ENCODE results near the gene CNR2. TPM values are rescaled to one million over a fixed set of nuclear protein-coding genes. Genes with fewer than 3 reads are reported as not detected.

Gene CNR2
- total RNA-seq, 1 donor: not detected

DNA sequence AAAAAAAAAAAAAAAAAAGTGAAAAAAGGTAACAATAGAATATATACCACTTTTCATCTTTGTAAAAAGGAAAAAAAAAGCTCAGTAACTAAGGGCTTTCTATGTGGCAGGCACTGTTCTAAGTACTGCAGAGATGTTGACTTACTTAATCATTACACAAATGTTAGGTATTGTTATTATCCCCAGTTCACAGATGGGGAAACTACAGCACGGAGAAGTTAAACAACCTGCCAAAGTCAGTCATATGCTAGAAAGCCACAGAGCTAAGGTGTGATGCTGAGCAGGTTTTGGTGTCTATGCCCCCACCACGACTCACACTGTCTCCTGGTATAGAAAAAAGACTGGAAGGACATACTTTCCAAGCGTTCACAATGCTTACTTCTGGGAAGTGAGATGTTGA lies 39.9 kb upstream of the CNR2 start:
- TF ChIP-seq, protein P1, sequence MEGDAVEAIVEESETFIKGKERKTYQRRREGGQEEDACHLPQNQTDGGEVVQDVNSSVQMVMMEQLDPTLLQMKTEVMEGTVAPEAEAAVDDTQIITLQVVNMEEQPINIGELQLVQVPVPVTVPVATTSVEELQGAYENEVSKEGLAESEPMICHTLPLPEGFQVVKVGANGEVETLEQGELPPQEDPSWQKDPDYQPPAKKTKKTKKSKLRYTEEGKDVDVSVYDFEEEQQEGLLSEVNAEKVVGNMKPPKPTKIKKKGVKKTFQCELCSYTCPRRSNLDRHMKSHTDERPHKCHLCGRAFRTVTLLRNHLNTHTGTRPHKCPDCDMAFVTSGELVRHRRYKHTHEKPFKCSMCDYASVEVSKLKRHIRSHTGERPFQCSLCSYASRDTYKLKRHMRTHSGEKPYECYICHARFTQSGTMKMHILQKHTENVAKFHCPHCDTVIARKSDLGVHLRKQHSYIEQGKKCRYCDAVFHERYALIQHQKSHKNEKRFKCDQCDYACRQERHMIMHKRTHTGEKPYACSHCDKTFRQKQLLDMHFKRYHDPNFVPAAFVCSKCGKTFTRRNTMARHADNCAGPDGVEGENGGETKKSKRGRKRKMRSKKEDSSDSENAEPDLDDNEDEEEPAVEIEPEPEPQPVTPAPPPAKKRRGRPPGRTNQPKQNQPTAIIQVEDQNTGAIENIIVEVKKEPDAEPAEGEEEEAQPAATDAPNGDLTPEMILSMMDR (IDR thresholded peaks at IDR 0.05; ENCODE audit: insufficient read depth, low read depth, low read length): no peak
- DNase-seq (ENCODE audit: low read depth): no peak
- no peak overlapping the region for H3K4me3 ChIP-seq (ENCODE audit: low read depth, low read length)

GRCh38 chr1:23947366-23947765 lies 34.2 kb upstream of the CNR2 start:
- no peak for DNase-seq (ENCODE audit: low read depth)
- H3K4me3 ChIP-seq (ENCODE audit: low read depth, low read length): no peak overlapping the region
- TF ChIP-seq, protein P1 (IDR thresholded peaks at IDR 0.05; ENCODE audit: insufficient read depth, low read depth, low read length): no peak

DNA sequence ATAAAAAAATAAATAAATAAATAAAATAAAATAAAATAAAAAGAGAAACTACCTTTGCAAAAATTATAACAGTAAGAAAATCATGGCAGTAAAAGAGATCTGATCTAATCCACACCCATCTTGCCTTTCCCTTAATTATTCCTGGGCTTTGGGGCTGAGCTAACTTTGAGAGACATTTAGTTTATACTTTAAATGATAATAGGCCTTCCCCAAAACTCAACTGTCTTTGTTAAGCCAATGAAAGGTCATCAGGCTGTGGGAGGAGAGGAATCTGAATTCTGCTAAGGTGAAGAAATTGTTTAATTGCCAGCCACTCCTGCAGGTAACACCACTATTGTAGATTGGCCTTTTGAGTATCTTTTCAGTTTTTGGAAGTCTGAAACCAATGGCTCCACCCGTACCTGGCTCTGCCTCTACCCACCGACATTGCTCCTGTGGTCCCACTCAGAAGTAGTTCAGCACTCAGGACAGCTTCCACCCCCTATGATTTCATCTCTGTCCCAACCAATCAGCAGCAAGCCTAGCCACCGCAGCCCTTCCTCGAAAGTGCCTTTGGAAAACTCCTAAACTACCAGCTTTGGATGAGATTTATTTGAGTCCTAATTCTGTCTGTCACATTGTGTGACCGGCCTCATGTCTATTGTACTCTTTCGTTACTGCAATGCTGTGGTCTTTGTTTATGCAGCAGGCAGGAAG lies 23.5 kb upstream of the CNR2 start:
- TF ChIP-seq, protein P1 (IDR thresholded peaks at IDR 0.05; ENCODE audit: insufficient read depth, low read depth, low read length): no peak
- DNase-seq (ENCODE audit: low read depth): no peak
- no peak overlapping the region for H3K4me3 ChIP-seq (ENCODE audit: low read depth, low read length)

DNA sequence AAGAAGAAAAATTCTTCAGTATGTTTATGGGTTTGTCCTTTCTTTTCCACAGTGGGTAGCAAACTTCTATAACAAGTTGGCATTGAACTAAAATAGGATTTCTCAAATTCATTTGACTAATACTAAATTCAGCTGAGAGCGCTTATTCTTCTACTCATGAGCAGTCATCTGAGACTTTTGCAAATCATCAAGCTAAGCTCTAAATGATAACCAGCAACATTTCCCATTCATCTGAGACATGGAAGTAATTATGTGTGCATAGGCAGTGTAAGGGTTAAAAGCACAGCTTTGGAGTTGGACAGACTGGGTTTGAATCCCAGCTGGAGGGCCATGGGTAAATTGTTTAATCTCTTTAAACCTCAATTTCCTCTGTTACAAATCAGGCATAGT lies 18.3 kb upstream of the CNR2 start:
- H3K4me3 ChIP-seq (ENCODE audit: low read depth, low read length): peak overlapping the region; percentile 34
- no peak for DNase-seq (ENCODE audit: low read depth)
- TF ChIP-seq, protein P1 (IDR thresholded peaks at IDR 0.05; ENCODE audit: insufficient read depth, low read depth, low read length): no peak

GRCh38 chr1:23930861-23931490 lies 17.8 kb upstream of the CNR2 start:
- TF ChIP-seq, protein P1 (IDR thresholded peaks at IDR 0.05; ENCODE audit: insufficient read depth, low read depth, low read length): no peak
- DNase-seq (ENCODE audit: low read depth): peak; percentile 81
- H3K4me3 ChIP-seq (ENCODE audit: low read depth, low read length): peak overlapping the region; percentile 34

- H3K4me3 ChIP-seq (ENCODE audit: low read depth, low read length): no peak overlapping the region
- TF ChIP-seq, protein P1 (IDR thresholded peaks at IDR 0.05; ENCODE audit: insufficient read depth, low read depth, low read length): no peak
- no peak for DNase-seq (ENCODE audit: low read depth)
Measured at GRCh38 chr1:23930270-23930669, 17.1 kb upstream of the CNR2 start.

Data from fibroblast of villous mesenchyme (primary cell).